HEK293T (cell line): Measurements from ENCODE around the gene VIPR2.
"Not testable (repeated sequence)": the region's sequence is repeated elsewhere in the genome, so short reads cannot be mapped to it uniquely, and the experiment has no call there.

Experiments used
- BHLHE40 ChIP-seq: fragments of 450-650 bp; IDR thresholded peaks from 2 replicates; pipeline ENCODE4 v1.6.1; 2016; ENCODE audit warnings: mild to moderate bottlenecking, moderate library complexity, borderline replicate concordance
- FOXA1 ChIP-seq: fragments of 450-650 bp; IDR thresholded peaks from 2 replicates; pipeline ENCODE4 v1.6.1; 2016; ENCODE audit warnings: mild to moderate bottlenecking
- FOXK2 ChIP-seq: fragments of 450-650 bp; IDR thresholded peaks from 2 replicates; pipeline ENCODE4 v1.6.1; 2016; ENCODE audit warnings: mild to moderate bottlenecking
- FOXM1 ChIP-seq: fragments of 450-650 bp; IDR thresholded peaks from 2 replicates; pipeline ENCODE4 v1.6.1; 2017; ENCODE audit warnings: mild to moderate bottlenecking, borderline replicate concordance
- L3MBTL2 ChIP-seq: fragments of 450-650 bp; conservative IDR thresholded peaks from 2 replicates; pipeline ENCODE4 v1.6.1; 2016; ENCODE audit warnings: mild to moderate bottlenecking
- NFRKB ChIP-seq: fragments of 450-650 bp; IDR thresholded peaks from 2 replicates; pipeline ENCODE4 v1.6.1; 2016; ENCODE audit warnings: mild to moderate bottlenecking, moderate library complexity
- SUZ12 ChIP-seq: fragments of 450-650 bp; IDR thresholded peaks from 2 replicates; pipeline ENCODE4 v1.6.1; 2016; ENCODE audit warnings: mild to moderate bottlenecking
- TARDBP ChIP-seq: fragments of 450-650 bp; IDR thresholded peaks from 2 replicates; pipeline ENCODE4 v1.6.1; 2016
- TF ChIP-seq, protein P1 (sequence below): fragments of 450-650 bp; IDR thresholded peaks from 2 replicates; pipeline ENCODE4 v1.6.1; 2016

DNA sequence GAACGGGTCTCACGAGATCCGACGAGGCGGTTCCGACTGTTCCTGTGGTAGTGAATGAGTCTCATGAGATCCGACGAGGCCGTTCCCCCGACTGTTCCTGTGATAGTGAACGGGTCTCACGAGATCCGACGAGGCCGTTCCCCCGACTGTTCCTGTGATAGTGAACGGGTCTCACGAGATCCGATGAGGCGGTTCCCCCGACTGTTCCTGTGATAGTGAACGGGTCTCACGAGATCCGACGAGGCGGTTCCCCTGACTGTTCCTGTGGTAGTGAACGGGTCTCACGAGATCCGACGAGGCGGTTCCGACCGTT, 43.6 kb downstream of the VIPR2 start:
- TF ChIP-seq L3MBTL2, FOXM1, NFRKB, FOXK2, FOXA1, SUZ12, TARDBP, BHLHE40: not testable (repeated sequence)
- TF ChIP-seq, protein P1, sequence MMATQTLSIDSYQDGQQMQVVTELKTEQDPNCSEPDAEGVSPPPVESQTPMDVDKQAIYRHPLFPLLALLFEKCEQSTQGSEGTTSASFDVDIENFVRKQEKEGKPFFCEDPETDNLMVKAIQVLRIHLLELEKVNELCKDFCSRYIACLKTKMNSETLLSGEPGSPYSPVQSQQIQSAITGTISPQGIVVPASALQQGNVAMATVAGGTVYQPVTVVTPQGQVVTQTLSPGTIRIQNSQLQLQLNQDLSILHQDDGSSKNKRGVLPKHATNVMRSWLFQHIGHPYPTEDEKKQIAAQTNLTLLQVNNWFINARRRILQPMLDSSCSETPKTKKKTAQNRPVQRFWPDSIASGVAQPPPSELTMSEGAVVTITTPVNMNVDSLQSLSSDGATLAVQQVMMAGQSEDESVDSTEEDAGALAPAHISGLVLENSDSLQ: not testable (repeated sequence)
